Mucosa of descending colon (tissue), 3 donors: ENCODE results near the gene AP5B1. TPM values are rescaled to one million over a fixed set of nuclear protein-coding genes. Genes with fewer than 3 reads are reported as not detected.

Experiments
- ATAC-seq: fragments of 200-7000 bp; cut with Tn5 transposase; one replicate; pipeline ENCODE4 v1.9.1; 2020; ENCODE audit warnings: mild to moderate bottlenecking, moderate library complexity
- DNase-seq, 3 donors: peaks; one replicate each; pipeline ENCODE4 v3.0.0-alpha.2; 2020
- H3K36me3 ChIP-seq: fragments of 200-600 bp; one replicate; pipeline ENCODE4 v1.8.0; 2021; ENCODE audit warnings: low read depth, mild to moderate bottlenecking
- H3K4me1 ChIP-seq: fragments of 200-600 bp; one replicate; pipeline ENCODE4 v1.8.0; 2021; ENCODE audit warnings: low read depth, mild to moderate bottlenecking
- H3K4me3 ChIP-seq: fragments of 200-600 bp; one replicate; pipeline ENCODE4 v1.8.0; 2021; ENCODE audit warnings: mild to moderate bottlenecking
- H3K9me3 ChIP-seq: fragments of 200-600 bp; one replicate; pipeline ENCODE4 v1.8.0; 2021; ENCODE audit warnings: mild to moderate bottlenecking
- CTCF ChIP-seq: fragments of 200-600 bp; IDR thresholded peaks from one replicate; pipeline ENCODE4 v1.8.0; 2022; ENCODE audit warnings: antibody characterized with exemption, mild to moderate bottlenecking
- intact Hi-C, 2 donors: fragments of 100-400 bp; cut with DNase I in 1 of 2; cut with micrococcal nuclease in 1 of 2; formaldehyde crosslinking; loops; one replicate each; pipeline versions ENCODE4 v1.11.0 to v1.11.1; 2022; cut with DNase I, micrococcal nuclease
- total RNA-seq, 3 donors: library from RNA; stranded (reverse); fragmentation: NEBNext Ultra II Directional in 2 of 3; extraction: Animal tissue kit (Norgen Biotek cat#: 25700) in 2 of 3; gene quantifications; one replicate each; pipeline versions ENCODE4 v1.2.1 to v1.2.4, GENCODE V29; 2021 to 2023
- donor health status: DM: no; HTN: no; CAD: no; lungs with moderate emphysema.
- donor health status: DM: no; HTN: no; CAD: no.
- donor health status: DM: no; HTN: yes; CAD: no.

AP5B1 gene
- total RNA-seq, 3 donors from 2014 or later, result 21.2 to 21.8 (median 21.3) TPM

- intact Hi-C loops, result no loop called here
- Histone ChIP-seq H3K4me3 (no peak overlapping the region), H3K9me3 (no peaks in the 10 kb centered on the region), H3K36me3 (no peaks in the 10 kb centered on the region), H3K4me1 (peaks cover 31% of the 10 kb centered on the region)
- peak; percentile 70 for ATAC-seq
- TF ChIP-seq CTCF, result no peak
- peak; percentile 68 to 76 (median 69) for DNase-seq
These were observed 40.3 kb upstream of the AP5B1 start for GRCh38 chr11:65821107-65821506.

- intact Hi-C loops, result loop anchor here in 1 of 2 donors (10.0 kb wide), 1 partner anchor 113 kb away; no protein-coding TSS in a partner anchor
- ATAC-seq (peak; percentile 91), DNase-seq (peak; percentile 95 to 99 (median 98))
- Histone ChIP-seq H3K36me3 (no peaks in the 10 kb centered on the region), H3K4me1 (peaks cover 23% of the 10 kb centered on the region), H3K4me3 (peak overlapping the region; percentile 11), H3K9me3 (no peaks in the 10 kb centered on the region)
- TF ChIP-seq CTCF, result peak; percentile 99
These were observed 37.3 kb upstream of the AP5B1 start for GRCh38 chr11:65817835-65818680.

GRCh38 chr11:65817312-65817834 is 36.6 kb upstream of the AP5B1 start:
- TF ChIP-seq CTCF, result no peak
- Histone ChIP-seq H3K4me3 (peak overlapping the region; percentile 11), H3K9me3 (no peaks in the 10 kb centered on the region), H3K4me1 (peaks cover 21% of the 10 kb centered on the region), H3K36me3 (no peaks in the 10 kb centered on the region)
- DNase-seq (peak in 1 of 3 donors; percentile 29), ATAC-seq (no peak)
- intact Hi-C loops, result loop anchor here in 1 of 2 donors (10.0 kb wide), 1 partner anchor 113 kb away; no protein-coding TSS in a partner anchor

GRCh38 chr11:65816696-65817095 is 35.9 kb upstream of the AP5B1 start:
- Histone ChIP-seq H3K36me3 (no peaks in the 10 kb centered on the region), H3K4me1 (peaks cover 14% of the 10 kb centered on the region), H3K4me3 (no peak overlapping the region), H3K9me3 (no peaks in the 10 kb centered on the region)
- DNase-seq (peak in 1 of 3 donors; percentile 8), ATAC-seq (no peak)
- TF ChIP-seq CTCF, result no peak
- intact Hi-C loops, result loop anchor here in 1 of 2 donors (10.0 kb wide), 1 partner anchor 112 kb away; no protein-coding TSS in a partner anchor

GRCh38 chr11:65814986-65815565 is 34.3 kb upstream of the AP5B1 start:
- no peak for ATAC-seq

More at GRCh38 chr11:65814986-65815565, 34.3 kb upstream of the AP5B1 start:
- Histone ChIP-seq H3K4me1 (peaks cover 14% of the 10 kb centered on the region), H3K4me3 (no peak overlapping the region), H3K9me3 (no peaks in the 10 kb centered on the region), H3K36me3 (no peaks in the 10 kb centered on the region)
- intact Hi-C loops, result loop anchor here in 1 of 2 donors (10.0 kb wide), 1 partner anchor 110 kb away; no protein-coding TSS in a partner anchor
- peak in 1 of 3 donors; percentile 39 for DNase-seq
- TF ChIP-seq CTCF, result no peak
